Mammary epithelial cell (primary cell): ENCODE measurements around the gene ISCU.

Source experiments
- EZH2 ChIP-seq: IDR thresholded peaks from 2 replicates; pipeline ENCODE4 v1.6.1; 2012; ENCODE audit warnings: low read length, inconsistent platforms, borderline replicate concordance
- TF ChIP-seq, protein P1 (sequence below), 2 donors: IDR thresholded peaks in 1 of 2; conservative IDR thresholded peaks in 1 of 2; 2 replicates each; pipeline ENCODE4 v1.5.1; 2011 to 2012; ENCODE audit warnings: inconsistent platforms in 2 of 2, low read length in 2 of 2, mild to moderate bottlenecking in 2 of 2, control low read depth in 1 of 2, low read depth in 1 of 2; ENCODE audit not compliant: insufficient read depth in 1 of 2; ENCODE audit errors: extremely low read depth in 1 of 2

DNA sequence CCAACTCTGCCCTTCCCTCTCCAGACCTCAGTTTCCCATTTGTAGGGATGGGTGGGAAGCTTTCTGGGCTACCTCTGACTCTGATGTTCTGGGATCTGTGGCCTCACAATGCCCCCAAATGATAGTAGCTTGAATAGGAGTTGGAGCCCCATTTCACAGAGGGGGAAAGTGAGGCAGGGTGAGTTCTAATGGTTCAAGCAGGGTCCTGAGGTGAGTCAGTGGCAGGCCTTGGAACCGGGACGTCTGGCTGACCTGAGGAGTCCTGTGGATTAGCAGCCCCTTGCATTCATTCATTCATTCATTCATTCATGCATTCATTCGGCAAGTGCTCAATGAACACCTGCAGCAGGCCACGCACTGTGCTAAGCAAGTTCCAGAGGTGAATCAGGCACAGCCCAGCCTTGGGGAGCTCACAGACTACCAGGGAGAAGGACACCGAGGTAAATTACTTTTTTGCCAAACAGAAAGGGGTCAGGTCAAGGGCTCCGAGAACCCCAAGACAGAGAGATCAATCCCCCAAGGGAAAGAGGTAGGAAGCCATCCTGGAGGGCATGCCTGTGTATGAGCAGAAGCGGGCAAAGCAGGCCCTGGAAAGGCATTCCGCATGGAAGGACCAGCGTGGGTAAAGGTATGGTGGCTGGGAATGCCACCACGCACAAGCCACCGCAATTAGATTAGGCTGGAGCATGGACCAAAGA is 36.3 kb downstream of the ISCU start:
- TF ChIP-seq, protein P1, sequence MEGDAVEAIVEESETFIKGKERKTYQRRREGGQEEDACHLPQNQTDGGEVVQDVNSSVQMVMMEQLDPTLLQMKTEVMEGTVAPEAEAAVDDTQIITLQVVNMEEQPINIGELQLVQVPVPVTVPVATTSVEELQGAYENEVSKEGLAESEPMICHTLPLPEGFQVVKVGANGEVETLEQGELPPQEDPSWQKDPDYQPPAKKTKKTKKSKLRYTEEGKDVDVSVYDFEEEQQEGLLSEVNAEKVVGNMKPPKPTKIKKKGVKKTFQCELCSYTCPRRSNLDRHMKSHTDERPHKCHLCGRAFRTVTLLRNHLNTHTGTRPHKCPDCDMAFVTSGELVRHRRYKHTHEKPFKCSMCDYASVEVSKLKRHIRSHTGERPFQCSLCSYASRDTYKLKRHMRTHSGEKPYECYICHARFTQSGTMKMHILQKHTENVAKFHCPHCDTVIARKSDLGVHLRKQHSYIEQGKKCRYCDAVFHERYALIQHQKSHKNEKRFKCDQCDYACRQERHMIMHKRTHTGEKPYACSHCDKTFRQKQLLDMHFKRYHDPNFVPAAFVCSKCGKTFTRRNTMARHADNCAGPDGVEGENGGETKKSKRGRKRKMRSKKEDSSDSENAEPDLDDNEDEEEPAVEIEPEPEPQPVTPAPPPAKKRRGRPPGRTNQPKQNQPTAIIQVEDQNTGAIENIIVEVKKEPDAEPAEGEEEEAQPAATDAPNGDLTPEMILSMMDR (conservative IDR thresholded peaks at IDR 0.05 in 1 of 2, IDR thresholded peaks at IDR 0.05 in 1 of 2; ENCODE audit: extremely low read depth in 1 of 2, insufficient read depth in 1 of 2, low read depth in 1 of 2, low read length in 2 of 2), result no peak
- no peak for TF ChIP-seq EZH2
